GM23338 (cell line): ENCODE measurements around the gene ZNF580.

Experiments used
- CREB1 ChIP-seq: fragments of 250-450 bp; sonication (Bioruptor Pico); IDR thresholded peaks from 2 replicates; pipeline ENCODE4 v1.5.0; 2020; ENCODE audit warnings: low read depth, mild to moderate bottlenecking, moderate library complexity
- CTCF ChIP-seq, 2 experiments: fragments of 200-600 bp in 1 of 2; sonication (generic) in 1 of 2; conservative IDR thresholded peaks; 2 replicates each; pipeline versions ENCODE4 v1.5.1 to v1.6.1; 2016 to 2017; ENCODE audit warnings: antibody characterized with exemption in 2 of 2, low read depth in 2 of 2, mild to moderate bottlenecking in 2 of 2, moderate library complexity in 1 of 2
- ETS1 ChIP-seq: IDR thresholded peaks from 2 replicates; pipeline ENCODE4 v1.6.1; 2016; ENCODE audit warnings: antibody characterized with exemption
- EZH2 ChIP-seq: fragments of 200-600 bp; sonication (generic); IDR thresholded peaks from one replicate; pipeline ENCODE4 v1.8.0; 2017; ENCODE audit warnings: antibody characterized with exemption, mild to moderate bottlenecking, low read depth; ENCODE audit not compliant: unreplicated experiment
- EZH2phosphoT487 ChIP-seq: fragments of 200-600 bp; sonication (generic); IDR thresholded peaks from one replicate; pipeline ENCODE4 v1.8.1; 2018; ENCODE audit warnings: antibody characterized with exemption; ENCODE audit not compliant: unreplicated experiment
- JUNB ChIP-seq: IDR thresholded peaks from one replicate; pipeline ENCODE4 v1.6.1; 2016; ENCODE audit warnings: antibody characterized with exemption; ENCODE audit not compliant: unreplicated experiment
- NANOG ChIP-seq: IDR thresholded peaks from 2 replicates; pipeline ENCODE4 v1.6.1; 2016; ENCODE audit warnings: antibody characterized with exemption, borderline replicate concordance
- POLR2AphosphoS5 ChIP-seq: IDR thresholded peaks from 2 replicates; pipeline ENCODE4 v1.6.1; 2016; ENCODE audit warnings: antibody characterized with exemption, low read depth
- REST ChIP-seq: IDR thresholded peaks from one replicate; pipeline ENCODE4 v1.6.1; 2018; ENCODE audit warnings: antibody characterized with exemption; ENCODE audit not compliant: unreplicated experiment
- STAT1 ChIP-seq: IDR thresholded peaks from one replicate; pipeline ENCODE4 v1.6.1; 2016; ENCODE audit warnings: antibody characterized with exemption; ENCODE audit not compliant: unreplicated experiment
- ZNF114 ChIP-seq: fragments of 250-450 bp; sonication (Bioruptor Pico); IDR thresholded peaks from 2 replicates; pipeline ENCODE4 v1.5.0; 2020; ENCODE audit warnings: mild to moderate bottlenecking, moderate library complexity
- ZNF331 ChIP-seq: fragments of 250-450 bp; sonication (Bioruptor Pico); IDR thresholded peaks from 2 replicates; pipeline ENCODE4 v1.5.0; 2020; ENCODE audit warnings: low read depth, mild to moderate bottlenecking, moderate library complexity

- TF ChIP-seq CTCF (conservative IDR thresholded peaks at IDR 0.05; ENCODE audit: low read depth in 2 of 2): no peak
- TF ChIP-seq JUNB: no peak
- TF ChIP-seq EZH2: no peak
- no peak for TF ChIP-seq REST
- TF ChIP-seq ETS1: no peak
- no peak for TF ChIP-seq POLR2AphosphoS5
- no peak for TF ChIP-seq ZNF331 (CRISPR knock-in tag)
- no peak for TF ChIP-seq NANOG
- no peak for TF ChIP-seq STAT1
- TF ChIP-seq CREB1 (CRISPR knock-in tag): no peak
- TF ChIP-seq EZH2phosphoT487: no peak
- TF ChIP-seq ZNF114 (CRISPR knock-in tag): no peak
Observed at GRCh38 chr19:55681131-55682092, 40.6 kb downstream of the ZNF580 start.
